ENCODE results near the gene ME3. TPM values are rescaled to one million over a fixed set of nuclear protein-coding genes. Genes with fewer than 3 reads are reported as not detected.

ME3 gene
- total RNA-seq, 1 experiment from 2014 or later, result 1.8 TPM

GRCh38 chr11:86415026-86415425 lies 257.4 kb downstream of the ME3 start:
- no peak for DNase-seq (ENCODE audit: low spot score)
- ChIA-PET POLR2A (no interaction called here), CTCF (interaction anchor here (1.6 kb wide), 1 partner anchor 54 kb away, joined by 7 read pairs; no protein-coding TSS in a partner anchor)
- H3K27me3 Mint-ChIP-seq (ENCODE audit: low read depth), result no peaks in the 10 kb centered on the region
- ATAC-seq, result no peak
- H3K27ac Mint-ChIP-seq, result no peak overlapping the region
- TF ChIP-seq ATF1 (CRISPR knock-in tag; IDR thresholded peaks at IDR 0.05), result no peak
- no peak for TF ChIP-seq ZNF671 (CRISPR knock-in tag; IDR thresholded peaks at IDR 0.05)
- TF ChIP-seq AR (CRISPR knock-in tag; IDR thresholded peaks at IDR 0.05), result no peak
- TF ChIP-seq MAX (CRISPR knock-in tag; IDR thresholded peaks at IDR 0.05), result no peak
- TF ChIP-seq NR1H2 (CRISPR knock-in tag; IDR thresholded peaks at IDR 0.05), result no peak
- no peak for TF ChIP-seq RELA (CRISPR knock-in tag; IDR thresholded peaks at IDR 0.05; ENCODE audit: borderline replicate concordance)
- TF ChIP-seq HMGA2 (CRISPR knock-in tag; IDR thresholded peaks at IDR 0.05), result no peak
- TF ChIP-seq ZNF232 (CRISPR knock-in tag; IDR thresholded peaks at IDR 0.05), result no peak
- no peak for TF ChIP-seq MYBL2 (CRISPR knock-in tag; IDR thresholded peaks at IDR 0.05)
- TF ChIP-seq CDX4 (CRISPR knock-in tag; IDR thresholded peaks at IDR 0.05; ENCODE audit: borderline replicate concordance), result no peak
- no peak for TF ChIP-seq ESRRA (CRISPR knock-in tag; IDR thresholded peaks at IDR 0.05; ENCODE audit: borderline replicate concordance)
- no peak for TF ChIP-seq NR2C2 (CRISPR knock-in tag; IDR thresholded peaks at IDR 0.05)
- TF ChIP-seq ZNF532 (CRISPR knock-in tag; IDR thresholded peaks at IDR 0.05; ENCODE audit: borderline replicate concordance), result no peak
- no peaks in the 10 kb centered on the region for H3K4me1 Mint-ChIP-seq
- H3K4me3 Mint-ChIP-seq, result no peak overlapping the region
- no peaks in the 10 kb centered on the region for H3K36me3 Mint-ChIP-seq
- no peaks in the 10 kb centered on the region for H3K9me3 Mint-ChIP-seq

GRCh38 chr11:86414032-86414431 lies 258.4 kb downstream of the ME3 start:
- no peaks in the 10 kb centered on the region for H3K9me3 Mint-ChIP-seq
- no peaks in the 10 kb centered on the region for H3K36me3 Mint-ChIP-seq
- ChIA-PET CTCF (interaction anchor here (0.7 to 1.6 kb wide), 2 partner anchors 53 to 1916 kb away, joined by 3 to 7 read pairs; no protein-coding TSS in a partner anchor), POLR2A (no interaction called here)
- H3K4me3 Mint-ChIP-seq, result no peak overlapping the region
- DNase-seq (ENCODE audit: low spot score) (no peak), ATAC-seq (no peak)
- H3K27me3 Mint-ChIP-seq (ENCODE audit: low read depth), result no peaks in the 10 kb centered on the region
- H3K27ac Mint-ChIP-seq, result no peak overlapping the region
- H3K4me1 Mint-ChIP-seq, result no peaks in the 10 kb centered on the region
- TF ChIP-seq JAZF1 (CRISPR knock-in tag; IDR thresholded peaks at IDR 0.05) (no peak), ZBTB43 (CRISPR knock-in tag; IDR thresholded peaks at IDR 0.05) (no peak), FOXK1 (CRISPR knock-in tag; IDR thresholded peaks at IDR 0.05) (no peak), IRF1 (CRISPR knock-in tag; IDR thresholded peaks at IDR 0.05) (no peak), ATF3 (CRISPR knock-in tag; conservative IDR thresholded peaks at IDR 0.05) (no peak), TEAD1 (CRISPR knock-in tag; IDR thresholded peaks at IDR 0.05) (no peak), MAX (CRISPR knock-in tag; IDR thresholded peaks at IDR 0.05) (no peak), TP53 (CRISPR knock-in tag; IDR thresholded peaks at IDR 0.05) (no peak), STAT6 (CRISPR knock-in tag; conservative IDR thresholded peaks at IDR 0.05; ENCODE audit: low read depth) (no peak), GTF2I (CRISPR knock-in tag; conservative IDR thresholded peaks at IDR 0.05) (no peak)
